COLO829 (cell line): ENCODE data around the gene CMKLR1.

ENCODE experiments used
- DNase-seq: peaks from one replicate; pipeline ENCODE4 v3.0.0; 2012; ENCODE audit warnings: low spot score

The CMKLR1 gene

DNA sequence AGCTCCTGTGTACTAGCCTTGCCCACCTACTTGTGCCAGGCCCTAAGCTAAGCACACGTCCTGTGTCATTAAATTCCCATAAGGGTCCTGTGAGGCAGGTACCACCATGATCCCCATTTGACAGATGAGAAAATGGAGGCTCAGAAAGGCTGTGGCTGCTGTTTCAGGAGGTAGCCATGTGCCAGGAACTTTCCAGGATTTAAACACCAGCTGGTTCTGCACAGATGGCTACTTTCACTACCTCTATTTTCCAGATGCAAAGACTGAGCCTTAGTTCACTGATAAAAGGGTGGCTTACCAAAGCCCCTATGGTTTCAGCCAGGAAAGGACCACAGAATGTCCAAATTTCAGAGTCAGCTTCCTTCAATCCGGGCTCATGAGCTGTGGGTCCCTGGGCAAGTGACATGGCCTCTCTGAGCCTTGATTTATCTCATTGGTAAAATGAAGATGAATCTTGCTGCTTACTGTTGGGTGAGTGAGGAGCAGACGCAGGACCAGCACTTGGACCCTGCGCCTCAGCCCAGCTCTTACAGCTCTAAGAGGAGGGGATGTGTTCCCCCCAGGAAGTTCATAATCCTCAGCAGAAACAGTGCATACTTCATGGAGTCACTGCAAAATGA, 23.5 kb downstream of the CMKLR1 start:
- no peak for DNase-seq

DNA sequence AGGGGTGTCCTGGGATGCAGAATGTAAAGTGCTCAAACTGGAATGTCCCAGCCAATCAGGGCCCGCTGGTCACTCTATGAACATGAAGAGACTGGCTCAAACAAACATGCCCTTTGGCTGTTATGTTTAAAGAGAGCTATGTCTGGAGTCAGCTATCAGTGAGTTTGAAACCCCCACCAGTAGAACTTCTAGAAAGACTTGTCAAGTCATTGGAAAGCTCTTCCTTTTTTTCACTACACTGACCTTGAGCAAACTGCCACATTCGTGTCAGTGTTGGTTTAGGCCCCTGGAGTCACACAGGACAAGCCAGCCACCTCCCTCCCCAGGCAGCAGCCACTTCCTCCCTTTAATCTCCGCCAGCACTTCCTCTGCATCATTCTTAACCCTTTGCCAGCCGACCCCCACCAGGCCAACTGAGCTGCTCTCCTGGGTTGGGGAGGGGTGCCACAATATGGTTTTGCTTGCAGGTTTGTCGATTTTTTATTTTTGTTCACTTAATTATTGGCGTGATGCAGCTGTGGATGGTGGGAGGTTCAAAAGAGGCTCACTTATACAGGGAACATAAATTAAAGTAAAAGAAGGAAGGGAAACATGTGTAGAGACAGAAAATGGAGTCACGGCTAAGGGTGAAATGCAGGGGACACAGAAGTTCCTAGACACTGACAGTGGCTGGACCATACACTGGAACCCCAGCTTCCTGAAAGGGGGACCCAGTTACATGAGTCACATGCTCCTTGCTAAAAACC, 25.3 kb downstream of the CMKLR1 start:
- DNase-seq: no peak

DNA sequence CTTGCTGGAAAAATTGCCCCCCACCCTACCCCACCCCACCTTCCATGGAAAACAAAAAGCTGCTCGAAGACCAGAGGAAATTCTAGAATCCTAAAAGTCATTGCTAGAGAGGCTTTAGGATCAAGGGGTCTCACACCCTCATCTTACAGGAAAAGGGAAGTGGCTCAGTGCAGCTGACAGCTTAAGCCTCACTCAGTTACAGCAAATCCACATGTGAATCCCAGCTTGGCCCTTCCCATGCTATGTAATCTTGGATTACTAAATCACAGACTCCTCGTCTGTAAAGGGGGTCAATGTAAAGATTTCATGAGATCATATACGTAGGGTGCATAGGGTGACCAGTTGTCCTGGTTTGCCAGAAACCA, 25.9 kb downstream of the CMKLR1 start:
- no peak for DNase-seq

DNA sequence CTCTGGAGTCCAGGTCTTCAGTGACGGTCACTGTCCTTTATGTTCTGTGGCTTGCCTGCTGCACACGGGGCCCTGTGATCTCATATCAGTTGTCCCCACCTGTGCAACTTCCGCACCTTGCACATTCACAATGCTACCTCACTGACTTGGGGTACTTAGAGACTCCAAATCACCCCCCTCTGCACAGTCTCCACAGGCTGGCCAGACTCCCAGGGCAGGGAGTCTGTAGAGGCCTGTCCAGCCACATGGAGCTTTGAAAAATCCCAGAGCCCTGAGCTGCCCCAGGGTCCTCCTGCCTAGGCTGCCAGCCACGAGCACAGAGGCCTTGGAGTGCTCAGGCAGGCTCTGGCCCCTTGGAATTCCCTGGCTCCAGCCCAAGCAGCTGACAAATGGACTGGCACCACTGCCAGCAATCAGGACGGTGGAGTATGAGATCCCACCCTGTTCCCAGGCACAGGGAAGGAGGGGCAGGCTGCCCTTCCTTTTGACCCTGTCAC, 26.4 kb downstream of the CMKLR1 start:
- no peak for DNase-seq

DNA sequence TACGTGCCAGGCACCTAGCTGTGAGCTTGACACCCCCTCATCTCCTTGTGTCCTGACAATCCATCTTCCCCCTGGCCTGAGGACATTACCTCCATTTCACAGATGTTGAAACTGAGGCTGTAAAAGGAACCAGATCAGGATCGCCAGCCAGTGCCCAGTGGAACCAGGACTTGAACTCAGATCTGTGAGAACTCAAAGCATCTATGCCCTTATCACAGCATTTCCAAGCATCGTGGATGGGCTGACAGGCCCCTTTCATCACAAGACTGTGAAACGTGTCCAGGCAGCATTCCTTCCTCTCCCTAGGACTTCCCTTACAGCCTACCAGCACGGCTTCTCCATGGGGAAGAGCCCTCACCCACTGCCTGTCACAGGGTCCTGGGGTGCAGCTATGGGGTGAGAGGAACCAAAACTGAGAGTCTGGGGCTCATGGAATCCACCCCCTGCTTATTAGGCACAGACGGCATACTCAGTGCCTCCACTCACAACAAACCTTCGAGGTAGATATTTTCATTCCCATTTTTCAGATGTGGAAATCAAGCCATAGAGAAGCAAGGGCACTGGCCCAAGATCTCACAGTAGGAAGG, 26.9 kb downstream of the CMKLR1 start:
- no peak for DNase-seq

DNA sequence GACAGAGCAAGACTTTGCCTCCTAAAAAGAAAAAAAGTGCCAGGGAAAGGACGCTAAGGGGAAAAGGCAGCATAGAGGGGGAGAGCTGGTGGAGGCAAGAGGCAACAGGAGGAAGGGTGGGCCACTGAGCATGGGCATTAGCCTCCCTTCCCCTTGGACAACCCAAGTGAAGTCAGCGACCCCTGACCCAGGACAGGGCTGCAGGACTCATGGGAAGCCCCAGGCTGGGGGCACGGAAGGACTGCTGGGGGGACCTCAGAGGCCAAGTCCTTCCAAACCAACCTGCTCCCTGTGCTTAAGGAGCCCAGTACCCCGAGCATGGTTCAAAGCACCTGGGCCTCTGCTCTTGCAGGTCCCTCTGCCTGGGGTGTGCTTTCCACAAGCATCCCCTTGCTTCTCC, 27.5 kb downstream of the CMKLR1 start:
- DNase-seq: no peak

DNA sequence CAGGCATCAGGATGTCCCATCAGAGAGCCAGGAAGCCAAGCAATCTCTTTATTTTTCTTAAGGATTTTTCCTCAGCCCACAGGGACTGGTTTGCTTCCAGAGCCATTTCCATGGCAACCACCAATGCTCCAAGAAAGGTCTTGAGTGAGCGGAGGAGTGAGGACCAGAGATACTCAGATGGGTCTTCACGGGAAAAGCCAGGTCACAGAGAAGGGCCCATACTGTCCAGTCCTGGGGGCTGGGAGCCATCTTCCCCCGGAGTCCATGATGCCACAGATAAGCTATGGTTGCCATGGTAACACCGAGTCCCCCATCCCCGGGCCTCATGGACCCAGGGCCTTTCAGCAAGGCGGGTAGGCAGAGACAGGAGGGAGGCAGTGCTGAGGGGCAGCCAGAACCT, 28.6 kb downstream of the CMKLR1 start:
- no peak for DNase-seq

DNA sequence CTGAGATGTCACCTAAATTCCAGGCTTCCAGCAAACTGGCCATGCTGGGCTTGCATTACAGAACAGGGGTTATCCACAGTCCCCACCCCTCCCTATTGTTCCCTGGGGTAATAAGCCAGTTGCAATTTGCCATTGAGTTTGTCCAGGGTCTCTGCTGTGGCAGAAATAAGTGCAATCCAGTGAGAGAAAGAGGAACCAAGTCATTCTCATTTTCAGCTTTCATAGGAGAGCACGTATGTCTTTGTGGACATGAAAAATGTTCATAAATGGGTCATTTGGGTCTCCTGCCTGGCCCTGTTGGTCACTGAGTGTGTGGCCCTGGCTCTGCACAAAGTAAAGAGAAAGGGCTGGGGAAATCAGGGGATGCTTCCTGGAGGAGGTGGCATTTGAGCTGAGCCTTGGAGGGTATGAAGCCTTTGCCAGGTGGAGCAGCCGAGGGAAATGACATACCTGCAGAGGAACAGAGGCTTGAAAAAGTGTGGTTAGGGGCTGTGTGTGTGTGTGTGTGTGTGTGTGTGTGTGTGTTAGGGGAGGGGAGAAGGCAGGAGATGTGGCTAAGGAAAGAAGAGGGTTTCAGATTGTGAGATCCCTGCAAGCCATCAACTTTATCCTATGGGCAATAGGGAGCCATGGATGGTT, 29.3 kb downstream of the CMKLR1 start:
- DNase-seq: no peak

DNA sequence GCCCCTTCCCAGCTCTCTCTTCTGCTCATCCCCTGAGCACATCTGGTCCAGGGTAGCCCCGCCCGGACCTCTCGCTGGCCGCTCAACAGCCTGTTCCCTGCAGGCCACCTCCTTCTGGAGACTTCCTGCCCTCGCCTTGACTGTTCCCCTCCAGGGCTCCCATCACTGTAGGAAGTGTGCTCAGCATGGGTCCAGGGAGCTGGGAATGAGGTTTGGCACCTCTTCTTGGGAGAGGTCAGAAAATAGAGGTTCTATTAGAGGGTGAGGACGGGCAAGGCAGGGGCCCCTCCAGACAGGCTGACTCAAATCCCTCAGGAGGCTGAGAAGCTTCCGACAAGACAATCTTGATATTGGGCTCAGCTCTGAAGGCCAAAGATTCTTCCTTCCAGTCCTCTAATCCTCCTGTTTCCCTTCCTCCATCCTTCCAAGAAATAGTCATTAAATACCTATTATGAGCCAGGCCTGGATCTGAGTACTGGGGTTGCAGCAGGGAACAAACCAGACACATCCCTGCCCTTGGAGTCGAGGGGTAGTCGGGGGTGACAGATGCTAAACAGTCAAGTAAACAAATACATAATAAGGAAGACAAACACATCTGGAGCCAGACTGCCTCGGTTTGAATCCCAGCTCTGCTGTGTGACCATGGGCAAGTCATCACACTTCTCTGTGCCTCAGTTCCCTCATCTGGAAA, 30.6 kb downstream of the CMKLR1 start:
- DNase-seq: no peak

DNA sequence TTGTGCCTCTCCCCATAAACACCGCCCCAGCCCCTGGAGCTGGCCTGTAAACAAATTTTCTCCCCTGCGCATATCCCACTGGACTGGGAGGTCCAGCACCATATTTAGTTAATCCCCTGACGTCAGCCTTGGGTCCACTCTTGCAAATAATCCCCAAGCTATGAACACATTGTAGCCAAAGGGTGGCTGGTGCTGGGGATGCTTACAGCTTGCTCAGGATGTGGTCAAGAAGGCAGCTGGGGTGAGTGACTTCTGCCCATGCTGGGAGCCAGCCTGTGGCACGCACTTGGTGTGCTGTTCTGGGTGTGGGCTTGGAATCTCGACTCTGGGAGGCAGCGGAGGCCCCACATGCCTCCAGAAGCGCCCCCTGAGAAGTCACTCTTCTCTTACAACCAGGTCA, 32.1 kb downstream of the CMKLR1 start:
- no peak for DNase-seq

DNA sequence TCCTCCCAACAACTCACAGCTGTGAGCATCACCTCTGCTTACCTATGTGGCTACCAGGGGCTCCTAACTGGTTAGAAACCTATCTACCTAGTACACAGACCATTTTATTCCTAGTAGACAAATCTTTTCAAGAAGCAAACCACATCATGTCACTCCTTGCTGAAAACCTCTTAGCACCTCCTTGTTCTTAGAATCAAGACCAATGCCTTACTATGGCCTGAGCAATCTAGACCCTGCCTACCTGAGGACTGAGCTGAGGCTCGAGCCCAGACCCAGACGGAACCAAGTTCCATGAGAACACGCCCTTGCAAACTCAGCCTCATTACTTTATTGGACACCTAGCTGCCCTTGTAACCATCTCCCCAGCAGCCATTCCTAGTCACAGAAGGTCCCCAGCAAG, 32.6 kb downstream of the CMKLR1 start:
- DNase-seq: no peak

DNA sequence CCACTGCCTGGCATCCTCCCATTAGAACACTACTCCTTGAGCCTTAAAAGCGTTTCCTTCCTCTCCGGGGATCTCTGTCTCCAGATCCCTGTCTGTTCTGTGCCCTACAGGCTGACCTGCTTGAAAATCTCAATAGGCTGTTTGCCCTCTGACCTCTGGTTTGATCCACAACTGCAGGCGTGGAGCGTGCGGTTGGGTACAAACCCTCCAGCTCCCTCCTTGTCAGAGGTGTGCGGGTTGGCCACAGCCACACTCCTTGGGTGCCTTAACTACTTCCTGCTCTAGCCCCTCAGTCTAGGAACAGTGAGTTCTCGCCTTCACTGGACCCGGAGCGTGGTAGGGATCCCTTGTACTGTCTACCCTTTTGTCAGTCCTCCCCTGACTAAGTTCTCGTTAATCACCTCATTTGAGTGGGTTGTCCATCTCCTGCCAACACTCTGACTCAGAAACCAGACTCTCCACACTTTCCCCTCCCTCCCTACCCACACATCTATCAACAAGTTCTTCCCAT, 33.1 kb downstream of the CMKLR1 start:
- DNase-seq: peak; percentile 23

DNA sequence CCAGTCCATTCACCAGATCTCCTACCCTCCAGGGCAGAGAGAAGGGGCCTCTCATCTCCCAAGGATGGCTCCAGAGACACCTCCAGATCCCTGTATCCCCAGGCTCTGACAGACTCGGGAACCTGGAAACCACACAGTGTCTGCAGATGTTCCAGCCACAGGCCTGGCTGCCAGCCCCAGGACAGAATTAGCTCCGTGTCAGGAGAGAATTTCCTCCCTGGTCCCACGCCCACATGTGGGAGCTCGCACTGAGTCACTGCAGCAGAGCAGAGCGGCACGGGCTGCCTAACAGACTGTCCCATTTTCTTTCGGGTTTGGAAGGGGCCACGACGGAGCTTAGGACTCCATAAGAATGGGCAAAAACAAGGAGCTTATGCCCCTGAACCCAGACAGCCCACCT, 33.6 kb downstream of the CMKLR1 start:
- peak; percentile 24 for DNase-seq

DNA sequence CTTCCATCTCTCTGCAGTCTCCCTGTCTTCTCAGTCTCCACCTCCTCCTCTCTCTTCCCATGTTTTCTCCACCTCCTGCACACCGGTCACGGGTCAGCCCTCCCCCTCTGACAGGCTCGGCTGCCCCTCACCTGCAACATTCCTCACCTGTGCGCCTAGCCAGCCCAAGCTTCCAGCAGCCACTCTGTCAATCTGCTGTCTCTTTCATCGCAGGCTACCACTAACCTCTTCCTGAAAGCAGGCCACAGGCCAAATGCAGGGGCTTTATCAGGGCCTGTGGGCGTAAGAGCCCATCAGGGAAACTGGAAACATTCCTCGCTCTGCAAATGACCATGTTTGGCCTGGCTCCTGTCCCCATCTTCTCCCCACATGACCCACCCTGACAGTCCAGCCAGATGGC, 34.5 kb downstream of the CMKLR1 start:
- no peak for DNase-seq

DNA sequence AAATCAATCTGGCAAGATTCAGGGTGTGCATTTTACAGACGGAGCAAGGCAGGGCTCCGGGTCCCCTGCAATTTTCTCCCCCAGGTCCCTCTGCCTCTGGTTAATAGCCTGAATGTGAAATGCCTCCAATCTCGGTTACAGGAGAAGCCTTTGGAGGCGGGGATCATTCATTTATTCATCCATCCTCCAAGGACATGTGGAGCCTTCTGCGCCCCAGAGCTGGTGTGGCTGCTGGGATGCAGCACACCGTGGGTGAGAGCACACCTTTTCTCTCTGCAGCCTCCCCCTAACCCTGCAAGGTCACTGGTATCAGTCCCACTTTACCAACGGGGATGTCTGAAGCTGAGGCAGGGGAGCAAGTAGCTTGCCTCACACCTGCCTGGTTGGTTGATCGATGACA, 35.4 kb downstream of the CMKLR1 start:
- no peak for DNase-seq

DNA sequence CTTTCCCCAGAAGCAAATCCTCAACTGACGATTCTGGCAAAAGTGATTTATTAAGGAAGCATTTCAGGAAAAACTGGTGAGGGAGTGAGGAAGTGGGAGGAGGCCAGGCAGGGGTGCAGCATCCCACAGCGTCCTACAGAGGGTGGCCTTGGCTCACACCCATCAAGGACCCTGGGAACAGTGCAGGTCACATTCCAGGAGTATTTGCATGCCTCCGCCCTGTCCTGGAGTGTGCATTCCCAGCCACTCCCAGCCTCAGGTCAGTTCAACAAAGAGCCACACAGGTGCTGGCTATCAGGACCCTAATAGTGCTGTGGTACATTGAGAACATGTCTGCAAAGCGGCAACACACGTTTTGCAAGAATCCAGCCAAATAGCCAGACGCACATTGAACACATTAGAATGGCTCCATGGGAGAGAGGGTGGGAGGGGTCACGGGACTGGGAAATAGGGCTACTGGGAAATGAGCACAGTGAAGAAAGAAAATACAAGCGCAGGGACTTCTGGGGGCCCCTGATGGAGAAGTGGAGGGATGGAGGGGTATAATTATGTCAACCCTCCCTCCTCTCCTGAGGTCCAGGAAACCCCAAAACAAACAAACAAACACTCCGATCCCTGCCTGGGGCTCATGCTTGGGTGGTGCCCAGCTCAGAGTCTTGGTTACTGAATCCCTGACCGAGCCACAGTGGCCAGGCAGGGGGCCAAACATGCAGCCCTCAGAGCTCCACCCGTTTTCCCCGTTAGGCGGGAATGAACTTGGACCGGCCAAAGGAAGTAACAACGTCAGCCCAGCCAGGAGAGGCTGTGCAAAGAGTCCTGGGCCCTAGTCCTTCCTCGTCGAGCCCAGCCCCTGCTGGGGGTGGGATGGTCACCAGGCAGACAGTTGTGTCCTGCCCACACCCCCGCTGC, 36.5 kb downstream of the CMKLR1 start:
- DNase-seq: no peak

DNA sequence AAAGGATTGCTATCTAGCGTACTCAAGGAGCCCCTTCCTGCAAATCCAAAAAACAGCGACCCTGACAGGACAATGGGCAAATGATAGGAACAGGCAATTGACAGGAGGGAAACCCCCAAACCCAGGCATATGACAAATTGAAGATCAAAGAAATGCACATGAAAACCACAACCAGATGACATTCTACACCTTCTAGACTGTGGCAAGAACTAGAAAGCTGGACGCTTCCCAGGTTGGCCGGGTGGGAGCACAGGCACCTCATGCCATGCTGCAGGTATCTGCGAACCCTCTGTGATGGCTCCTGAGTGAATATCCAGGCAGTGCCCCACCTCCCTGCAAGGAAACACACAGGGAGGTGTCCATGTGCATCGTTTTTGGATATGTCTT, 37.1 kb downstream of the CMKLR1 start:
- no peak for DNase-seq

DNA sequence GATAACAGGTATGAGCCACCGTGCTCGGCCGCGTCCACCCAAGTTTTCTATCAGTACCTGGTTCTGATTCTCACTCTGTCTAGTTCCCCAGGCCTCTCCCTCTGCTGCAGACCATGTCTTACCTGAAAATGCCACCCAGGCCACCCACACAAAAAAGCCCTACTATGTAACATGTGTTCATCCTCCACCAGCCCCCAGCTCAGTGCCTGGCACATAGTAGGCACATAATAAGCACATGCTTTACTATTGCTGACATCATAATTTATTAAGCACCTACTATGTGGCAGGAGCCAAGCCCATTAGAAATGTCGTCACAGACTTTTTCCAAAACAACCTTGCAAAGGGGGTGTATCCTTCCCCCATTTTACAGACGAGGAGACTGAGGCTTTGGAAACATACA, 37.8 kb downstream of the CMKLR1 start:
- DNase-seq: no peak

DNA sequence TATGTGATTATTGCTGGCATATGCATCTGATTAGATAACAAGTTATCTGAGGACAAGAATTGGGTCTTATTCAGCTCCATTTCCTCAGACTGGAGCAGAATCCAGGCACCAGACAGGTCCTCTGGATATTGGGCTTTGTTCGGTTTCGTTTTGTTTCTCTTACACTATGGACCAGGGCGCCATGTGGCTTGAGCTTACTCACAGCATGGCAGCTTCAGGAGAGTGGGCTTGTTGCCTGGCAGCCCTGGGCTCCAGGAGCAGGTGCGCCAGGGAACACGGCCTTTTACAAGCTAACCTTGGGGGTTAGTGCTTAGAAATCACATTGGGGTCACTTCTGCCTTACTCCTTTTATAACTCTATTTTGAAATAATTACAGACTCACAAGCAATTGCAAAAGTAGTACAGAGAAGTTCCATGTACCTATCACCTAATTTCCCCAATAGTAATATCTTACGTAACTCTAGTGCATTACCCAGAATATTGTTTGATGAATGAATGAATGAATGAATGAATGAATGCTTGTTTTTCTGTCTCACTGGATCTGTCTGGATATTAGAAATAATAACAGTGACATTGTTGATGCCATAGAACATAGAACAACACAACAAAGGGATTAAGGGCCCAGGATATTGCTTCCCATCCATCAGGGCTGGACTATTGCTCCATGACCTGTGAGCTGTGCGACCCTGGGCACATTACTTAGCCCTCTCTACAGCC, 39.0 kb downstream of the CMKLR1 start:
- no peak for DNase-seq

DNA sequence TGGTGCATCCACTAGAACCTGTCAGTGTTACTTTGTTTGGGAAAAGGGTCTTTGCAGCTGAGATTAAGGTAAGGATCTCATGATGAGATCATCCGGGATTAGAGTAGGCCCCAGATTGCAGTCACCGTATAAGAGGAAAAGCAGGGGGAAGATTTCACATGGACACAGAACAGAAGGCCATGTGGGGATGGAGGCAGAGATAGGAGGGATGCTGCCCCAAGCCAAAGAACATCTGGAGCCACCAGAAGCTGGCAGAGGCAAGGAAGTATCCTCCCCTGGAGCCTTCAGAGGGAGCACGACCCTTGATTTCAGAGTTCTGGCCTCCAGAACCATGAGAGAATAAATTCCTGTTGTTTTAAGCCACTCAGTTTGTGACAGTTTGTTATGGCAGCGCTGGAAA, 39.6 kb downstream of the CMKLR1 start:
- DNase-seq: no peak
